Mucosa of rectum (tissue), 2 donors: Measurements from ENCODE around the gene NRF1.

Experiments used
- H3K27ac ChIP-seq, 2 donors: one replicate each; pipeline ENCODE4 v1.7.0; 2013; ENCODE audit warnings: inconsistent platforms in 2 of 2, low read depth in 2 of 2, low read length in 2 of 2
- H3K27me3 ChIP-seq, 2 donors: one replicate each; pipeline ENCODE4 v1.7.0; 2013; ENCODE audit warnings: low read length in 2 of 2; ENCODE audit not compliant: control insufficient read depth in 2 of 2, insufficient read depth in 2 of 2
- H3K36me3 ChIP-seq, 2 donors: one replicate each; pipeline ENCODE4 v1.7.0; 2013; ENCODE audit warnings: low read length in 2 of 2; ENCODE audit not compliant: control insufficient read depth in 2 of 2, insufficient read depth in 2 of 2
- H3K4me1 ChIP-seq, 2 donors: one replicate each; pipeline ENCODE4 v1.7.0; 2013; ENCODE audit warnings: low read length in 2 of 2, mild to moderate bottlenecking in 1 of 2; ENCODE audit not compliant: control insufficient read depth in 2 of 2, insufficient read depth in 2 of 2
- H3K4me3 ChIP-seq, 2 donors: one replicate each; pipeline ENCODE4 v1.7.0; 2013; ENCODE audit warnings: low read length in 2 of 2
- H3K9ac ChIP-seq, 2 donors: one replicate each; pipeline ENCODE4 v1.7.0; 2013; ENCODE audit warnings: low read length in 2 of 2, low read depth in 1 of 2, mild to moderate bottlenecking in 1 of 2
- H3K9me3 ChIP-seq, 2 donors: one replicate each; pipeline ENCODE4 v1.7.0; 2013; ENCODE audit warnings: low read length in 2 of 2; ENCODE audit not compliant: control insufficient read depth in 2 of 2
- donor health status: healthy.
- donor health status: Normal muscosa, but diverticular disease.

NRF1 gene

DNA sequence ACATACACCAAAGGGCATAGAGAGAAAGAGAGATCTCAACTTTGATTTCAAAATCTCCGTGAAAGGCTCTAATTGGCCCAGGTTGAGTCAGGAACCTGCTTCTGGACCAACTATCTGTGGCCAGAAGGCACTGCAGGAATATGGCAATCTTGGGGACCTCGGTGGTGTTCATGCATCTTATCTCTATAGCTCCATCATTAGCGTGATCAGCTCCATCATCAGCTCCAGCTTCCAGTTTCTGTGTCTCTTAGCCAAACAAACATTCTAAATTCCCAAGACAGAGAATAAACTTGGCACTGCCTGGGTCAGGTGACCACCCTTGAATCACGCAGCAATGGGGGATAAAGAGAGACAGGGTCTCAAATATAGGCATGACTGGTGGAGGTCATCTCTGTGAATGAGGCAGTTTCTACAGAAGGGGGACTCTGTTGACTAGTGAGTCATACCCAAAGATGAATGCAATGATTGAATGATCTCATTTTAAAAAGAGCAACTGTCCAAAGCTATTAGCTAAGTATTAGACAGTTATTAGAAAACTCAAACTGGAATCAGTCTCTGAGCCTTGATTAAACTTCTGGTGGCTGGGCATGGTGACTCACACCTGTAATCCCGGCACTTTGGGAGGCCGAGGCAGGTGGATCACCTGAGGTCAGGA, 5.4 kb upstream of the NRF1 start:
- Histone ChIP-seq H3K4me1 (peaks cover 4 to 5% of the 10 kb centered on the region in 2 donors), H3K9ac (no peak overlapping the region), H3K27me3 (no peaks in the 10 kb centered on the region), H3K27ac (no peak overlapping the region), H3K9me3 (no peaks in the 10 kb centered on the region), H3K36me3 (peaks cover 2 to 6% of the 10 kb centered on the region in 2 donors), H3K4me3 (no peak overlapping the region)

DNA sequence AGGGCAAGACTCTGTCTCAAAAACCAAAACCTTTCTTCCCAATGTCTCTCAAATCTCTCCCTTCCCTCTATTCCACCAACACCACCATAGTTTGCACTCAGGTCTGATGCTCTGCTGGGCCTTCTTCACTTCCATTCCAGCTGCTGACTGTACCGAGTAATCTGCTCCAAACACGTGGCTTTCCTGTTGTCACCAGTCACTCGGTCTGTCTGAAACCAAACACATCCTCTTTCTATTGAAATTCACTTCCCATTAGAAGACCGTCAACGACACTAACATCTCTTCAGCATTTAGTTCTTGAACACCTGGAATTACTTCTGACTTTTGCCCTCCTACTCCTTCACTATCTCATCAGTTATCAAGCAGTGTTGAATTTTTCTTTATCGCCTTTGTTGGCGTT, 4.7 kb upstream of the NRF1 start:
- Histone ChIP-seq H3K9ac (no peak overlapping the region), H3K9me3 (no peaks in the 10 kb centered on the region), H3K4me1 (peaks cover 4 to 5% of the 10 kb centered on the region in 2 donors), H3K27me3 (no peaks in the 10 kb centered on the region), H3K27ac (no peak overlapping the region), H3K4me3 (no peak overlapping the region), H3K36me3 (peaks cover 2 to 6% of the 10 kb centered on the region in 2 donors)

DNA sequence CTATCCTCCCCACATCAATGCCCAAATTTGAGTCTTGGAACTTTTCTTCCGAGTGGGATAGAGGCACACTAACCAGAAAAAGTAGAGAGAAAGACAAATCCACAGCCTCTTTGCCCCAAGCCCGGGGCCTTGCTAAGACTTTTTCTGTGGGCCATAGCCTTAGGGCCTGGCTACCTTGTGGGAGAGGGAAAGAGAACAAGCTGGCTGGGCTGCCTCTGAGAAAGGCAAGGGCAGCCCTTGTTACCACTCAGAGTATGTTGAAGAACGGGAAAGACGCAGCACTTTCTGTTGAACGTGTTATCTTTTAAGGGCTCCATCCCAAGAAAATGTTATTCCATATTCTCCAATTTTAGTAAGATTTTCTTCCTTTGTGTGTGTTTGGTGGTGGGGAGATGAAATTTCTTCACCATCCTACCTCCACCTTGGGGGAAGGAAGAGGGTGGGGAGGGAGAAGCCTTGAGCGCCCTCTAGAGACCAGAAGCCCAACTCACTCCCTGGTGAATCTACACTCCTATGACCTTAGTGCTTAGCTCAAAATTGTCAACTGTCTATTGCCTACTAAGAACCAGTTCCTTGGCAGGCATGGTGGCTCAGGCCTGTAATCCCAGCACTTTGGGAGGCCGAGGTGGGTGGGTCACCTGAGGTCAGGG, 3.9 kb upstream of the NRF1 start:
- H3K27me3 ChIP-seq: no peaks in the 10 kb centered on the region
- no peak overlapping the region for H3K4me3 ChIP-seq
- no peak overlapping the region for H3K27ac ChIP-seq

DNA sequence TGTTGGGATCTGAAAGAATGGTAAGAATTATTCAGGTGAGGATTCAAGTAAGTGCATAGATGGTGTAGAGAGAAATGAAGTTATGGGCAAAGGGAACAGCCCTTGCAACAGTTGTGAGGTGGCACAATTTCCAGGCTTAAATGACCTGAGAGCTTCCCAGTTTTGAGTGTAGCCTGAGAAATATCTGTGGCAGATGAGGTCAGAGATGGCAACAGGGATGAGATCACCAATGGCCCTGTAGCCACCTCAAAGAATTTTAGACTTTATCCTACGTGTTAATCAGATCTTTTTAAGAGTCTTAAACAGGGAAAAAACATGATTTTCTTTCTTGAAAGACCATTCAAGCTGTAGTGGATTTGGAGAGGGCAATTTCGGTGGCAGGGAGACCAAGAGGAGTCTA, 1.9 kb upstream of the NRF1 start:
- H3K9me3 ChIP-seq: no peaks in the 10 kb centered on the region
- peaks cover 2 to 6% of the 10 kb centered on the region in 2 donors for H3K36me3 ChIP-seq
- peaks cover 10 to 15% of the 10 kb centered on the region in 2 donors for H3K4me1 ChIP-seq
- no peak overlapping the region for H3K4me3 ChIP-seq
- no peaks in the 10 kb centered on the region for H3K27me3 ChIP-seq
- no peak overlapping the region for H3K9ac ChIP-seq
- no peak overlapping the region for H3K27ac ChIP-seq

More for the DNA sequence above, 3.9 kb upstream of the NRF1 start:
- no peaks in the 10 kb centered on the region for H3K9me3 ChIP-seq
- peaks cover 2 to 6% of the 10 kb centered on the region in 2 donors for H3K36me3 ChIP-seq
- no peak overlapping the region for H3K9ac ChIP-seq
- peaks cover 4 to 8% of the 10 kb centered on the region in 2 donors for H3K4me1 ChIP-seq

DNA sequence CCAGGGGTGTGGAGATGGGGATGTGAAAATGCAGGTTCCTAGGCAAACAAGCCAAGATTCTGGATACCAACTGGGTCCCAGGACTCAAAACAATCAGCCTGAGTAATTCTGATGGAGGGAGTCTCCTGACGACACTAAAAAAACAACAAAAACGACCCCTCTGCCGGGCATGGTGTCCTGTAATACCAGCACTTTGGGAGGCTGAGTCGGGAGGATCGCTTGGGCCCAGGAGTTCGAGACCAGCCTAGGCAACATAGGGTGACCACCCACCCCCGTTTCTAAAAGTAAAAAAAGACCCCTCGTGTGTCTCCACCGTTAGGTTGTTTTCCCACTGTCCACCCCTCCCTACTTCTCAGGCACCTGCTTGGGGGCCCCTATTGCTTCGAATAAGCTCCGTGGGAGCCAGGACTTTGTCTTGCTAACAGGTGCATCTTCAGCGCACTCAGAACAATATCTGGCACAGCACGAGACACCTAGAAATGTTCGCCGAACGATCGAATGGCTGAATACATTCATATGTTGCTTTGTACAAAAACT, 743 bp upstream of the NRF1 start:
- Histone ChIP-seq H3K9ac (peak overlapping the region; percentile 89 to 98), H3K27ac (peak overlapping the region; percentile 92), H3K27me3 (no peaks in the 10 kb centered on the region), H3K9me3 (no peaks in the 10 kb centered on the region), H3K36me3 (peaks cover 2 to 6% of the 10 kb centered on the region in 2 donors), H3K4me1 (peaks cover 10 to 15% of the 10 kb centered on the region in 2 donors), H3K4me3 (peak overlapping the region; percentile 93)

DNA sequence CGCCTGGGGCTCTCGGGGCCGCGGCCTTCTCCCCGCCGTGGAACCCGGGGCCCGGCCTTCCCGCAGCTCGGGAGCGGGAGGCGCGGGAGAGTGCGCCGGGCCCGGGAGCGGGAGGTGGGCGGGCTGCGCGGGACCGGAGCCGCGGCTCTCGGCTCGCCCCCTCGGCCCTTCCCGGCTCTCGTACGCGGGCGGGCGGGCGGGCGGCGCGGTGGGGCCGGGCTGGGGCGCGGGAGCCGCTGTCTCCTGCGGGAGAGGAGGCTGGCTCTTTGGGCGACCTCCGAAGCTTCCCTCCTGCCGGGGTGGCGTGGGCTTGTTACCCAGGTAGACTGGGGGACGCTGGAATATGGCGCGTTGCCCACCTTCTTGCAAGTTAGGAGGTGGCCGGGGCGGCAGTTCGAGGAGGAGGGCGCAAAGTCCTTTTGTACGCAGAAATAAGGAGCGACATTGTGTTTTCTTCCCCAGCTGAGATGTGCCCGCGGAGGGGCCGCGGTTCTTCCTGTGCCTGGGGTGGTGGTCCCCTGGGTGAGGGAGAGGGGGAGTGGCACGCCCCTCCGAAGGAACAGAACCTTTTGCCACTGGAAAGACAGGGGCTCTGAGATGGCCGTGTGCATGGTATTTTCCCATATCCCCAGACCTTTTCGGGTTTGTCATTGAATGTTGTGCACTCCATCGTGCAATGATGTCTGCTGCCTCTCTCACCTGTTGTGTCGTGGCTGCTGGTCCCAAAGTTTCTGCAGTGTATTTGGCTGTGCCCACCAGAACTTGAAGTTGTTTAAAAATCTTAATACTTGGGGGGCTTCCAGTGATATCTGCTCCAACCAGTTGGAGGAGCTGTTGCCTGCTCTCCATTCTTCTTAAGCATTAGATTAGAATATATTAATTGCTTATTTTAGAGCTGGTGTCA, 844 bp downstream of the NRF1 start:
- H3K36me3 ChIP-seq: peaks cover 2 to 6% of the 10 kb centered on the region in 2 donors
- H3K4me3 ChIP-seq: peak overlapping the region; percentile 91 to 93
- H3K9me3 ChIP-seq: no peaks in the 10 kb centered on the region
- H3K4me1 ChIP-seq: peaks cover 10 to 13% of the 10 kb centered on the region in 2 donors
- peak overlapping the region; percentile 92 for H3K27ac ChIP-seq
- H3K27me3 ChIP-seq: no peaks in the 10 kb centered on the region
- peak overlapping the region; percentile 93 to 98 for H3K9ac ChIP-seq

DNA sequence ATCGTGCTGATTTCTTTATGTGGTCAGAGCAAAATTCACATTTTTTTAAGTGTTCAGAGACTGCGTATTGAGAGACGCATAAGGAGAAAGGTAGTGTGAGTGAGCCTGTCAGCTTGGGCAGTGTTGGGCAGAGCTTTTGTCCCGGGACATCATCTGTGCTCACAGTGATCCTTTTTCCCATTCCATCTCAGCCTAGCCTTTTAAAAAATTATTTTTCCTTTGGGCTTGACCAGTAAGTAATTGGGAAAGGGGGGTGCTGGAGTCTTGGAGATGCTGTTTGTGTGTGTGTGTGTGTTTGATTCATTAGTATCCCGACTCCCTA, 1.5 kb downstream of the NRF1 start:
- no peaks in the 10 kb centered on the region for H3K9me3 ChIP-seq
- H3K36me3 ChIP-seq: peaks cover 2 to 6% of the 10 kb centered on the region in 2 donors
- peak overlapping the region; percentile 91 to 93 for H3K4me3 ChIP-seq
- peak overlapping the region; percentile 92 for H3K27ac ChIP-seq
- peaks cover 10 to 13% of the 10 kb centered on the region in 2 donors for H3K4me1 ChIP-seq
- peak overlapping the region; percentile 93 to 98 for H3K9ac ChIP-seq
- no peaks in the 10 kb centered on the region for H3K27me3 ChIP-seq

DNA sequence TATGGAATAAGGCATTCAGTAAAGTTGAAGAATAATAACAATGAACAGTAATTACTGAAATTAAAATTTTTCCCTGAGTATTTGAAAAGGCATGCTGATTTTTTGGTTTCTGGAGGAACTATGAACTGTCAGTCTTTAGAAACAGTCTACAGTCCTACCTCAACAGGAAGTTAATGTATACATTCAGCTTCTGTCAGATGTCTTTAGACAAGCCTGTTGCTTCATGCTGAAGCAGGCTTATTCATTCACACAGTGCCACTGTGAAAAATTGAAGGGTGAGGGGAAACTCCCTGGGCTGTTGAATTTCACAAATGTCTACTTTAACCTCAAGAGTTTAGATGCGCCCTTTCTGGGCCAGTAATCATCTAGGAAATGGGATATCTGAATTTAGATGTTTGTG, 3.5 kb downstream of the NRF1 start:
- Histone ChIP-seq H3K36me3 (no peaks in the 10 kb centered on the region), H3K4me1 (peaks cover 10 to 13% of the 10 kb centered on the region in 2 donors), H3K9me3 (no peaks in the 10 kb centered on the region), H3K4me3 (no peak overlapping the region), H3K27me3 (no peaks in the 10 kb centered on the region), H3K27ac (no peak overlapping the region), H3K9ac (no peak overlapping the region)

DNA sequence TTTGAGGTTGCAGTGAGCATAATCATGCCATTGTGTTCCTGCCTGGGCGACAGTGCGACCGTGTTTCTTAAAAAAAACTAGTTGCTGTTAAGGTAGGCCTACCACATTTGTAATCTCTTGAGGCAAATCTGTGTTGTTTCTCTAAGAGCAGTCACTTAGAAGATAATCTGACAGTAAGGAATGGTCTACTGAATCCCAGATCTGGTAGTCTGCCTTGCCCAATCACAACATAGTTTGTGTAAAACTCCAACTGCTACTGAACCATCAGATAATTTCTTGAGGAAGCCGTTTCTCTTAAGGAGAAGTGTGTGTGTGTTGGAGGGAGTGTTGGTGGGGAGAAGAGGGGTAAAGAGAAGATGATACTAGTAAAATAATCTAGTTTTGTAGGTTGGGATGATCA, 5.0 kb downstream of the NRF1 start:
- Histone ChIP-seq H3K9ac (no peak overlapping the region), H3K4me1 (peaks cover 6 to 10% of the 10 kb centered on the region in 2 donors), H3K4me3 (no peak overlapping the region), H3K36me3 (no peaks in the 10 kb centered on the region), H3K27me3 (no peaks in the 10 kb centered on the region), H3K27ac (no peak overlapping the region), H3K9me3 (no peaks in the 10 kb centered on the region)

DNA sequence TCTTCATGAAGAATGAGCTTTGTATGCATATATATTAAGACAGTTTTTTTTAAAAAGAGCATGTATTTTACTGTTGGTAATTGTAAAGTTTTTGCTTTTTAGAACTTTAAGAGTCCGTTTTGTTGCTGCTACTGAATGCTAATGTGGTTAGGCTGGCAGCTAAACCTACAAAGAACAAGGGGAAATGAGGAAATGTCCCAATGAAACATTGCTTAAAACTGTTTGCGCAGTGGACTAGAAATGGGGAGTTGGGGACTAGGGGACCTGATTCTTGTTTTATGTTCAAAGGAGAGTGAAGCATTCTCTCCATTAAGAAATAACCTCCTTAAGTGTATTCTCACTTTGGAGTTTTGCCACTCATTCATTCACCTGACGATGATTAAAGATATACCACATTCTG, 5.7 kb downstream of the NRF1 start:
- no peaks in the 10 kb centered on the region for H3K27me3 ChIP-seq
- no peaks in the 10 kb centered on the region for H3K9me3 ChIP-seq
- no peaks in the 10 kb centered on the region for H3K36me3 ChIP-seq
- H3K4me3 ChIP-seq: no peak overlapping the region
- peaks cover 6 to 10% of the 10 kb centered on the region in 2 donors for H3K4me1 ChIP-seq
- H3K9ac ChIP-seq: no peak overlapping the region
- H3K27ac ChIP-seq: no peak overlapping the region
